ENCODE measurements around the gene ARHGAP28.

The ARHGAP28 gene

GRCh38 chr18:6810191-6810590 lies 80.7 kb downstream of the ARHGAP28 start:
- TF ChIP-seq POLR2AphosphoS5 (IDR thresholded peaks at IDR 0.05; ENCODE audit: low read depth) (no peak), CTCF (IDR thresholded peaks at IDR 0.05; ENCODE audit: insufficient read depth, low read length) (no peak), SPI1 (IDR thresholded peaks at IDR 0.05; ENCODE audit: borderline replicate concordance, low read depth) (no peak), REST (IDR thresholded peaks at IDR 0.05; ENCODE audit: insufficient replicate concordance, low read depth) (no peak), GABPA (IDR thresholded peaks at IDR 0.05; ENCODE audit: low read depth) (no peak)
- Histone ChIP-seq H3K4me3 (replicated peaks; ENCODE audit: insufficient read depth, low read length) (no peak overlapping the region), H3K27me3 (ENCODE audit: insufficient read depth, poor library complexity, severe bottlenecking) (peaks cover 7% of the 10 kb centered on the region), H3K27ac (replicated peaks) (no peak overlapping the region)
- DNase-seq (ENCODE audit: low read depth in 1 of 2, low spot score in 1 of 2) = no peak

GRCh38 chr18:6811816-6812215 lies 82.3 kb downstream of the ARHGAP28 start:
- TF ChIP-seq CTCF (IDR thresholded peaks at IDR 0.05; ENCODE audit: insufficient read depth, low read length) (no peak), POLR2AphosphoS5 (IDR thresholded peaks at IDR 0.05; ENCODE audit: low read depth) (no peak)
- Histone ChIP-seq H3K27ac (replicated peaks) (no peak overlapping the region), H3K4me3 (replicated peaks; ENCODE audit: insufficient read depth, low read length) (no peak overlapping the region), H3K27me3 (ENCODE audit: insufficient read depth, poor library complexity, severe bottlenecking) (peaks cover 7% of the 10 kb centered on the region)
- DNase-seq (ENCODE audit: low read depth in 1 of 2, low spot score in 1 of 2) = no peak

- Histone ChIP-seq H3K27me3 (ENCODE audit: insufficient read depth, poor library complexity, severe bottlenecking) (peaks cover 3% of the 10 kb centered on the region), H3K4me3 (replicated peaks; ENCODE audit: insufficient read depth, low read length) (no peak overlapping the region), H3K27ac (replicated peaks) (no peak overlapping the region)
- no peak for DNase-seq (ENCODE audit: low read depth in 1 of 2, low spot score in 1 of 2)
- TF ChIP-seq REST (IDR thresholded peaks at IDR 0.05; ENCODE audit: insufficient replicate concordance, low read depth) = no peak
- no peak for TF ChIP-seq POLR2AphosphoS5 (IDR thresholded peaks at IDR 0.05; ENCODE audit: low read depth)
- TF ChIP-seq SPI1 (IDR thresholded peaks at IDR 0.05; ENCODE audit: borderline replicate concordance, low read depth) = no peak
- TF ChIP-seq CTCF (IDR thresholded peaks at IDR 0.05; ENCODE audit: insufficient read depth, low read length) = no peak
- TF ChIP-seq GABPA (IDR thresholded peaks at IDR 0.05; ENCODE audit: low read depth) = no peak
These were observed 85.4 kb downstream of the ARHGAP28 start for GRCh38 chr18:6814882-6815425.

GRCh38 chr18:6816154-6816553 lies 86.6 kb downstream of the ARHGAP28 start:
- no peak for DNase-seq (ENCODE audit: low read depth in 1 of 2, low spot score in 1 of 2)
- Histone ChIP-seq H3K4me3 (replicated peaks; ENCODE audit: insufficient read depth, low read length) (no peak overlapping the region), H3K27ac (replicated peaks) (no peak overlapping the region), H3K27me3 (ENCODE audit: insufficient read depth, poor library complexity, severe bottlenecking) (no peaks in the 10 kb centered on the region)
- TF ChIP-seq GABPA (IDR thresholded peaks at IDR 0.05; ENCODE audit: low read depth) (no peak), CTCF (IDR thresholded peaks at IDR 0.05; ENCODE audit: insufficient read depth, low read length) (no peak), POLR2AphosphoS5 (IDR thresholded peaks at IDR 0.05; ENCODE audit: low read depth) (no peak), SPI1 (IDR thresholded peaks at IDR 0.05; ENCODE audit: borderline replicate concordance, low read depth) (no peak), REST (IDR thresholded peaks at IDR 0.05; ENCODE audit: insufficient replicate concordance, low read depth) (no peak)
